HCT116 (cell line): Measurements from ENCODE around the gene PRPF6. TPM values are rescaled to one million over a fixed set of nuclear protein-coding genes. Genes with fewer than 3 reads are reported as not detected.

Experiments
- ATAC-seq: fragments of 200-7000 bp; cut with Tn5 transposase; 2 replicates; pipeline ENCODE4 v1.9.1; 2020; ENCODE audit warnings: mild to moderate bottlenecking, moderate library complexity
- BruUV-seq: library from RNA; stranded (reverse); fragments of 400-500 nt; replicated peaks from 2 replicates; lab custom pipeline; 2021; lab: Mats Ljungman, UMichigan
- CTCF ChIA-PET: fragments of 300-600 bp; sonication (Branson Sonifier 250); formaldehyde crosslinking; loops from one replicate; lab custom pipeline; 2021; ENCODE audit warnings: antibody characterized with exemption; lab: Charles Lee
- POLR2A ChIA-PET: fragments of 300-600, 350-600 bp; sonication (Branson Sonifier 250); formaldehyde crosslinking; loops from one replicate; lab custom pipeline; 2021; ENCODE audit warnings: antibody characterized with exemption; lab: Charles Lee
- RAD21 ChIA-PET, 2 experiments: fragments of 300-600 bp; sonication (Branson Sonifier 250); formaldehyde crosslinking; loops; one replicate each; lab custom pipeline; 2023; ENCODE audit warnings: low total read pairs in 2 of 2; ENCODE audit not compliant: uncharacterized antibody in 2 of 2, unreplicated experiment in 2 of 2, low non-redundant PET in 1 of 2; lab: Charles Lee
- DNase-seq: peaks from one replicate; pipeline ENCODE4 v3.0.0-alpha.2; 2010; ENCODE audit warnings: low read depth, low spot score
- H2AFZ ChIP-seq: fragments of 200-600 bp; shearing (Covaris generic), sonication (generic); 2 replicates; pipeline ENCODE4 v1.6.1; 2017; ENCODE audit warnings: low read depth, mixed run types, mixed read lengths, antibody characterized with exemption, low read length; ENCODE audit not compliant: poor library complexity, severe bottlenecking
- H3K27ac ChIP-seq: 2 replicates; pipeline ENCODE4 v1.5.1; 2012; ENCODE audit warnings: low read depth, low read length
- H3K27me3 ChIP-seq: fragments of 200-600 bp; sonication (generic); 2 replicates; pipeline ENCODE4 v1.6.1; 2016; ENCODE audit warnings: mixed run types, low read length, mixed read lengths; ENCODE audit not compliant: insufficient read depth
- H3K36me3 ChIP-seq, 2 experiments: fragments of 200-500 bp in 1 of 2; fragments of 200-600 bp in 1 of 2; sonication (Bioruptor generic) in 1 of 2; sonication (generic) in 1 of 2; 2 replicates each; pipeline versions ENCODE4 v1.5.1 to v1.6.1; 2014 to 2016; ENCODE audit warnings: low read length in 2 of 2, inconsistent platforms in 1 of 2, mixed read lengths in 1 of 2, mixed run types in 1 of 2; ENCODE audit not compliant: insufficient read depth in 2 of 2, control insufficient read depth in 1 of 2
- H3K4me1 ChIP-seq, 2 experiments: fragments of 200-600 bp in 1 of 2; sonication (generic) in 1 of 2; 2 replicates each; pipeline versions ENCODE4 v1.5.1 to v1.6.1; 2012 to 2017; ENCODE audit warnings: low read length in 2 of 2, inconsistent platforms in 1 of 2, mild to moderate bottlenecking in 1 of 2, mixed read lengths in 1 of 2, mixed run types in 1 of 2, moderate library complexity in 1 of 2; ENCODE audit not compliant: insufficient read depth in 2 of 2, control insufficient read depth in 1 of 2
- H3K4me2 ChIP-seq: fragments of 200-600 bp; sonication (generic); 2 replicates; pipeline ENCODE4 v1.6.1; 2017; ENCODE audit warnings: mixed run types, low read length, mixed read lengths
- H3K4me3 ChIP-seq, 2 experiments: fragments of 200-600 bp in 1 of 2; sonication (generic) in 1 of 2; replicated peaks in 1 of 2; 2 replicates each; pipeline ENCODE4 v1.5.1; 2011 to 2016; ENCODE audit warnings: low read length in 2 of 2, control low read depth in 1 of 2, low read depth in 1 of 2, mild to moderate bottlenecking in 1 of 2, mixed read lengths in 1 of 2, mixed run types in 1 of 2
- H3K79me2 ChIP-seq: fragments of 200-600 bp; sonication (generic); 2 replicates; pipeline ENCODE4 v1.6.1; 2017; ENCODE audit warnings: mild to moderate bottlenecking, mixed run types, low read length, moderate library complexity, mixed read lengths; ENCODE audit not compliant: insufficient read depth
- H3K9ac ChIP-seq: fragments of 200-600 bp; sonication (generic); 2 replicates; pipeline ENCODE4 v1.6.1; 2016; ENCODE audit warnings: low read length, mixed read lengths
- H3K9me2 ChIP-seq: fragments of 200-600 bp; sonication (generic), shearing (Covaris generic); 2 replicates; pipeline ENCODE4 v1.6.1; 2017; ENCODE audit warnings: mixed run types, mild to moderate bottlenecking, moderate library complexity; ENCODE audit not compliant: insufficient read depth
- H3K9me3 ChIP-seq, 2 experiments: fragments of 200-500 bp in 1 of 2; fragments of 200-600 bp in 1 of 2; sonication (Bioruptor generic) in 1 of 2; sonication (generic) in 1 of 2; 2 replicates each; pipeline ENCODE4 v1.6.1; 2014 to 2017; ENCODE audit warnings: low read length in 2 of 2, mixed read lengths in 2 of 2, inconsistent platforms in 1 of 2, low read depth in 1 of 2, mild to moderate bottlenecking in 1 of 2, mixed run types in 1 of 2, moderate library complexity in 1 of 2; ENCODE audit not compliant: control insufficient read depth in 1 of 2, insufficient read depth in 1 of 2
- H4K20me1 ChIP-seq: fragments of 200-600 bp; sonication (generic), shearing (Covaris generic); 2 replicates; pipeline ENCODE4 v1.6.1; 2017; ENCODE audit warnings: mixed run types, mild to moderate bottlenecking, moderate library complexity; ENCODE audit not compliant: insufficient read depth
- CBX3 ChIP-seq: IDR thresholded peaks from 2 replicates; pipeline ENCODE4 v1.6.1; 2012; ENCODE audit warnings: low read depth
- CEBPB ChIP-seq: IDR thresholded peaks from 2 replicates; pipeline ENCODE4 v1.6.1; 2012; ENCODE audit warnings: low read depth
- CTCF ChIP-seq, 3 experiments: fragments of 200-600 bp in 1 of 3; sonication (generic) in 1 of 3; IDR thresholded peaks in 2 of 3; conservative IDR thresholded peaks in 1 of 3; 2 replicates each; pipeline ENCODE4 v1.5.1; 2012 to 2017; ENCODE audit warnings: low read depth in 2 of 3, low read length in 2 of 3, antibody characterized with exemption in 1 of 3, borderline replicate concordance in 1 of 3, control low read depth in 1 of 3, mild to moderate bottlenecking in 1 of 3, mixed read lengths in 1 of 3, mixed run types in 1 of 3, moderate library complexity in 1 of 3; ENCODE audit not compliant: insufficient read depth in 1 of 3
- EGR1 ChIP-seq: IDR thresholded peaks from 2 replicates; pipeline ENCODE4 v1.6.1; 2012; ENCODE audit warnings: low read depth
- ELF1 ChIP-seq: IDR thresholded peaks from 2 replicates; pipeline ENCODE4 v1.6.1; 2012; ENCODE audit warnings: low read depth, borderline replicate concordance
- EZH2 ChIP-seq: fragments of 200-600 bp; sonication (generic); IDR thresholded peaks from 2 replicates; pipeline ENCODE4 v1.6.1; 2017; ENCODE audit warnings: antibody characterized with exemption, mixed run types
- EZH2phosphoT487 ChIP-seq: fragments of 200-600 bp; IDR thresholded peaks from 2 replicates; pipeline ENCODE4 v1.6.1; 2018; ENCODE audit warnings: antibody characterized with exemption, borderline replicate concordance
- FOSL1 ChIP-seq: IDR thresholded peaks from 2 replicates; pipeline ENCODE4 v1.6.1; 2012; ENCODE audit warnings: low read depth
- MAX ChIP-seq: IDR thresholded peaks from 2 replicates; pipeline ENCODE4 v1.6.1; 2012
- POLR2A ChIP-seq: IDR thresholded peaks from 2 replicates; pipeline ENCODE4 v1.7.0; 2011; ENCODE audit warnings: borderline replicate concordance; ENCODE audit not compliant: insufficient read depth, insufficient read length; ENCODE audit errors: extremely low read depth
- POLR2AphosphoS5 ChIP-seq: IDR thresholded peaks from 2 replicates; pipeline ENCODE4 v1.6.1; 2011; ENCODE audit warnings: mild to moderate bottlenecking, low read depth, low read length, moderate library complexity
- REST ChIP-seq: IDR thresholded peaks from 2 replicates; pipeline ENCODE4 v1.6.1; 2012; ENCODE audit warnings: low read depth
- SIN3A ChIP-seq: IDR thresholded peaks from 2 replicates; pipeline ENCODE4 v1.6.1; 2012; ENCODE audit warnings: low read depth
- SP1 ChIP-seq: IDR thresholded peaks from 2 replicates; pipeline ENCODE4 v1.6.1; 2012; ENCODE audit warnings: low read depth
- SRF ChIP-seq: IDR thresholded peaks from 2 replicates; pipeline ENCODE4 v1.6.1; 2012; ENCODE audit warnings: low read depth
- TCF7L2 ChIP-seq: IDR thresholded peaks from 2 replicates; pipeline ENCODE4 v1.7.0; 2011; ENCODE audit warnings: borderline replicate concordance, inconsistent platforms; ENCODE audit not compliant: insufficient read depth, insufficient read length; ENCODE audit errors: extremely low read depth
- YY1 ChIP-seq: IDR thresholded peaks from 2 replicates; pipeline ENCODE4 v1.6.1; 2011; ENCODE audit warnings: low read length, low read depth, moderate library complexity, mild to moderate bottlenecking; ENCODE audit not compliant: insufficient replicate concordance; ENCODE audit errors: extremely low read depth
- ZFX ChIP-seq: fragments of 450-650 bp; IDR thresholded peaks from 2 replicates; pipeline ENCODE4 v1.6.1; 2017
- ZNF274 ChIP-seq: fragments of 200-500 bp; sonication (Bioruptor generic); IDR thresholded peaks from 2 replicates; pipeline ENCODE4 v1.6.1; 2014; ENCODE audit warnings: mild to moderate bottlenecking, low read depth, low read length, inconsistent platforms
- intact Hi-C: fragments of 100-400 bp; cut with micrococcal nuclease; formaldehyde crosslinking; loops from 2 replicates; pipeline ENCODE4 v1.10.0; 2022
- total RNA-seq: library from RNA; stranded (reverse); gene quantifications from one replicate; pipeline ENCODE4 v1.2.1, GENCODE V29; 2021; ENCODE audit not compliant: unreplicated experiment
- TF ChIP-seq, protein P1 (sequence below): IDR thresholded peaks from 2 replicates; pipeline ENCODE4 v1.6.1; 2012

The PRPF6 gene
- total RNA-seq, 1 experiment from 2014 or later = 74.9 TPM

GRCh38 chr20:64074963-64075362, 94.0 kb downstream of the PRPF6 start (continued):
- TF ChIP-seq ELF1 = no peak

- no TSS peak for BruUV-seq
- intact Hi-C loops = no loop called here
- Histone ChIP-seq H2AFZ (no peak overlapping the region), H3K4me3 (no peak overlapping the region), H3K27ac (no peak overlapping the region), H3K4me1 (peaks cover 9 to 14% of the 10 kb centered on the region in 2 experiments), H3K27me3 (no peaks in the 10 kb centered on the region), H3K36me3 (no peaks in the 10 kb centered on the region), H3K9me3 (no peaks in the 10 kb centered on the region), H3K79me2 (peaks cover 9% of the 10 kb centered on the region; the same call in 1 of the 2 replicates), H4K20me1 (no peaks in the 10 kb centered on the region), H3K9ac (no peak overlapping the region), H3K9me2 (no peaks in the 10 kb centered on the region), H3K4me2 (no peak overlapping the region)
- ATAC-seq (no peak), DNase-seq (no peak)
- TF ChIP-seq ZFX (no peak), FOSL1 (no peak), SRF (no peak), EZH2phosphoT487 (no peak), CBX3 (no peak), SP1 (no peak), SIN3A (no peak), EGR1 (no peak), ELF1 (no peak), POLR2AphosphoS5 (no peak), POLR2A (no peak), CEBPB (no peak), EZH2 (no peak), CTCF (IDR thresholded peaks at IDR 0.05 in 2 of 3, conservative IDR thresholded peaks at IDR 0.05 in 1 of 3; ENCODE audit: borderline replicate concordance in 1 of 3, insufficient read depth in 1 of 3, low read depth in 2 of 3, low read length in 2 of 3) (no peak), MAX (no peak), YY1 (no peak), REST (no peak), TCF7L2 (no peak), ZNF274 (no peak)
- TF ChIP-seq, protein P1, sequence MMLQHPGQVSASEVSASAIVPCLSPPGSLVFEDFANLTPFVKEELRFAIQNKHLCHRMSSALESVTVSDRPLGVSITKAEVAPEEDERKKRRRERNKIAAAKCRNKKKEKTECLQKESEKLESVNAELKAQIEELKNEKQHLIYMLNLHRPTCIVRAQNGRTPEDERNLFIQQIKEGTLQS = no peak
- ChIA-PET CTCF (no interaction called here), RAD21 (no interaction called here), POLR2A (interaction anchor here (1.8 kb wide), 1 partner anchor 13 kb away, joined by 5 read pairs; no protein-coding TSS in a partner anchor)
These were observed 94.6 kb downstream of the PRPF6 start for GRCh38 chr20:64075556-64075955.
